Small intestine (tissue), 7 donors: ENCODE results near the gene CST3. TPM values are rescaled to one million over a fixed set of nuclear protein-coding genes. Genes with fewer than 3 reads are reported as not detected.
"Not testable (repeated sequence)": the region's sequence is repeated elsewhere in the genome, so short reads cannot be mapped to it uniquely, and the experiment has no call there.

Experiments
- DNase-seq, 2 donors: peaks; one replicate each; pipeline versions ENCODE4 v3.0.0 to v3.0.0-alpha.2; 2013
- FAIRE-seq: peaks from 2 replicates; lab custom pipeline; 2012; peaks lifted over from hg19 to GRCh38; lab: Jason Lieb, UNC
- H3K27ac ChIP-seq, 3 donors: one replicate each; pipeline ENCODE4 v1.5.1; 2013; ENCODE audit warnings: low read length in 2 of 3, mild to moderate bottlenecking in 2 of 3, control low read depth in 1 of 3, inconsistent platforms in 1 of 3, low read depth in 1 of 3, moderate library complexity in 1 of 3
- H3K27me3 ChIP-seq, 3 donors: one replicate each; pipeline ENCODE4 v1.6.1; 2013; ENCODE audit warnings: low read length in 3 of 3, inconsistent platforms in 1 of 3; ENCODE audit not compliant: control insufficient read depth in 3 of 3, insufficient read depth in 3 of 3
- H3K36me3 ChIP-seq, 3 donors: one replicate each; pipeline ENCODE4 v1.6.1; 2013; ENCODE audit warnings: low read length in 3 of 3, inconsistent platforms in 1 of 3, low read depth in 1 of 3, mild to moderate bottlenecking in 1 of 3, moderate library complexity in 1 of 3; ENCODE audit not compliant: control insufficient read depth in 3 of 3, insufficient read depth in 2 of 3
- H3K4me1 ChIP-seq, 3 donors: one replicate each; pipeline ENCODE4 v1.6.1; 2013; ENCODE audit warnings: low read length in 2 of 3, inconsistent platforms in 1 of 3, low read depth in 1 of 3, mild to moderate bottlenecking in 1 of 3, moderate library complexity in 1 of 3; ENCODE audit not compliant: control insufficient read depth in 3 of 3, insufficient read depth in 2 of 3
- H3K4me3 ChIP-seq, 3 donors: one replicate each; pipeline ENCODE4 v1.5.1; 2013; ENCODE audit warnings: low read length in 3 of 3, control low read depth in 1 of 3, inconsistent platforms in 1 of 3, low read depth in 1 of 3, mild to moderate bottlenecking in 1 of 3, moderate library complexity in 1 of 3
- H3K9me3 ChIP-seq, 2 donors: one replicate each; pipeline ENCODE4 v1.6.1; 2013; ENCODE audit warnings: low read depth in 1 of 2, low read length in 1 of 2; ENCODE audit not compliant: control insufficient read depth in 2 of 2, insufficient read depth in 1 of 2
- WGBS, 3 donors: extraction: QIAGEN DNeasy Blood & Tissue Kit; methylation state at CpG; one replicate each; pipeline ENCODE4 v1.1.7; 2013; 5-methylcytosine and 5-hydroxymethylcytosine counted together
- polyA plus RNA-seq, 4 donors: library from polyadenylated mRNA; stranded (reverse) in 3 of 4; unstranded in 1 of 4; fragments of 200-250 nt in 3 of 4; fragments of 120-200 nt in 1 of 4; gene quantifications; one replicate each; pipeline versions ENCODE4 v1.2.1 to v1.2.3, GENCODE V29; 2013
- donor health status: healthy with polysubstance abuse.
- donor health status: control.
- donor health status: control.
- donor health status: Bipolar disorder and iron deficiency.
- donor health status: healthy.

CST3 gene
- polyA plus RNA-seq, 4 donors = 443 to 907 (median 470) TPM

- peaks cover 0 to 6% (median 0%) of the 10 kb centered on the region in 3 donors for H3K4me1 ChIP-seq
- DNase-seq (no peak), FAIRE-seq (no peak)
- H3K27ac ChIP-seq = no peak overlapping the region
- no peaks in the 10 kb centered on the region for H3K9me3 ChIP-seq
- no peaks in the 10 kb centered on the region for H3K27me3 ChIP-seq
- no peak overlapping the region for H3K4me3 ChIP-seq
- no peaks in the 10 kb centered on the region for H3K36me3 ChIP-seq
- WGBS, 3 donors = 76 to 82% (median 82%) methylated on average over 7 of the region's 7 CpGs
Measured at GRCh38 chr20:23667666-23668065, 29.9 kb upstream of the CST3 start.

- H3K36me3 ChIP-seq = no peaks in the 10 kb centered on the region
- no peaks in the 10 kb centered on the region for H3K9me3 ChIP-seq
- 58 to 83% (median 71%) methylated on average over 3 of the region's 3 CpGs for WGBS, 3 donors
- peaks cover 0 to 16% (median 0%) of the 10 kb centered on the region in 3 donors for H3K4me1 ChIP-seq
- FAIRE-seq = no peak
- no peak overlapping the region for H3K27ac ChIP-seq
- DNase-seq = no peak
- no peak overlapping the region for H3K4me3 ChIP-seq
- no peaks in the 10 kb centered on the region for H3K27me3 ChIP-seq
Measured at GRCh38 chr20:23666698-23667097, 28.9 kb upstream of the CST3 start.

- Histone ChIP-seq H3K27ac (no peak overlapping the region), H3K27me3 (no peaks in the 10 kb centered on the region), H3K36me3 (no peaks in the 10 kb centered on the region), H3K4me1 (peaks cover 0 to 18% (median 0%) of the 10 kb centered on the region in 3 donors), H3K9me3 (no peaks in the 10 kb centered on the region), H3K4me3 (no peak overlapping the region)
- FAIRE-seq (no peak), DNase-seq (no peak)
- WGBS, 3 donors = 90 to 97% (median 96%) methylated on average over 4 of the region's 4 CpGs
Measured at GRCh38 chr20:23666189-23666588, 28.4 kb upstream of the CST3 start.

DNA sequence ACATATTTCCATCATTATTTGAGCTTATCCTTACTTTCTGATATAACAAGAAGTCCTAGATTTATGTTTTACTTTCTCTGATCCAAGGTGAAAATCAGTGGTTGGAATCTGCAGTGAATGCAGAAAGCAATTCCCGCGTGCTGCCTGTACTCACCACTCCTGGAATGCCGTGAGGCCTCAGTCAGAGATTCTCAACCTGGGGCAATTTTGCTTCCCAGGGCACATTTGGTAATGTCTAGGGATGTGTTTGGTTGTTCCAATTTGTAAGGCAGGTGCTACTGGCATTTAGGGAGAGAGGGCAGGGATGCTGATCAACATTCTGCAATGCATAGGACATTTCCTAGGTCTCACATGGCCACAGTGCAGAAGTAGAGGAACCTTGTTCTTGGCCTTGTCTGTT is 27.2 kb upstream of the CST3 start:
- Histone ChIP-seq H3K36me3 (no peaks in the 10 kb centered on the region), H3K9me3 (no peaks in the 10 kb centered on the region), H3K27me3 (no peaks in the 10 kb centered on the region), H3K4me3 (no peak overlapping the region), H3K4me1 (peaks cover 0 to 28% (median 3%) of the 10 kb centered on the region in 3 donors), H3K27ac (no peak overlapping the region)
- FAIRE-seq (no peak), DNase-seq (no peak)
- 93 to 100% (median 96%) methylated on average over 3 of the region's 3 CpGs for WGBS, 3 donors

GRCh38 chr20:23664046-23664445 is 26.3 kb upstream of the CST3 start:
- FAIRE-seq, DNase-seq: not testable (repeated sequence)
- 69 to 74% (median 73%) methylated on average over 4 of the region's 4 CpGs for whole genome bisulfite sequencing, 3 donors

GRCh38 chr20:23663180-23663579 is 25.4 kb upstream of the CST3 start:
- 78 to 86% (median 85%) methylated on average over 6 of the region's 6 CpGs for WGBS, 3 donors
- DNase-seq = no peak
- Histone ChIP-seq H3K27ac (no peak overlapping the region), H3K9me3 (no peaks in the 10 kb centered on the region), H3K4me1 (peaks cover 0 to 39% (median 3%) of the 10 kb centered on the region in 3 donors), H3K27me3 (no peaks in the 10 kb centered on the region), H3K36me3 (no peaks in the 10 kb centered on the region), H3K4me3 (no peak overlapping the region)
- no peak for FAIRE-seq

More at GRCh38 chr20:23664046-23664445, 26.3 kb upstream of the CST3 start:
- not testable (repeated sequence) for H3K9me3 ChIP-seq, H3K4me3 ChIP-seq, H3K27me3 ChIP-seq, H3K36me3 ChIP-seq, H3K27ac ChIP-seq
- H3K4me1 ChIP-seq = peaks cover 0 to 36% (median 3%) of the 10 kb centered on the region in 3 donors

- H3K36me3 ChIP-seq = no peaks in the 10 kb centered on the region
- no peaks in the 10 kb centered on the region for H3K9me3 ChIP-seq
- FAIRE-seq (no peak), DNase-seq (no peak)
- no peaks in the 10 kb centered on the region for H3K27me3 ChIP-seq
- H3K4me1 ChIP-seq = peaks cover 0 to 44% (median 3%) of the 10 kb centered on the region in 3 donors
- H3K27ac ChIP-seq = no peak overlapping the region
- H3K4me3 ChIP-seq = no peak overlapping the region
- WGBS, 3 donors = 89 to 92% (median 92%) methylated on average over 9 of the region's 9 CpGs
Measured at GRCh38 chr20:23662276-23662870, 24.6 kb upstream of the CST3 start.

GRCh38 chr20:23661002-23661429 is 23.3 kb upstream of the CST3 start:
- Histone ChIP-seq H3K4me3 (no peak overlapping the region), H3K27ac (peak overlapping the region in 2 of 3 donors; percentile 74 to 78), H3K27me3 (no peaks in the 10 kb centered on the region), H3K36me3 (no peaks in the 10 kb centered on the region), H3K4me1 (peaks cover 0 to 44% (median 3%) of the 10 kb centered on the region in 3 donors), H3K9me3 (no peaks in the 10 kb centered on the region)
- no peak for FAIRE-seq
- peak in 1 of 2 donors; percentile 17 for DNase-seq
- WGBS, 3 donors = 62 to 76% (median 73%) methylated on average over 6 of the region's 6 CpGs
